Stomach (tissue), 4 donors: Measurements from ENCODE around the gene B3GALT2.

Source experiments
- POLR2A ChIP-seq, 4 donors: fragments of 450-650 bp; IDR thresholded peaks; one replicate each; pipeline ENCODE4 v1.6.1; 2016; ENCODE audit warnings: antibody characterized with exemption in 4 of 4, control low read depth in 2 of 4, mild to moderate bottlenecking in 1 of 4, moderate library complexity in 1 of 4
- TF ChIP-seq, protein P1 (sequence below), 7 experiments: fragments of 450-650 bp in 4 of 7; fragments of 200-600 bp in 3 of 7; sonication (generic) in 3 of 7; IDR thresholded peaks; one replicate each; pipeline ENCODE4 v1.5.1; 2016 to 2019; ENCODE audit warnings: antibody characterized with exemption in 7 of 7, control low read depth in 2 of 7, mild to moderate bottlenecking in 1 of 7

DNA sequence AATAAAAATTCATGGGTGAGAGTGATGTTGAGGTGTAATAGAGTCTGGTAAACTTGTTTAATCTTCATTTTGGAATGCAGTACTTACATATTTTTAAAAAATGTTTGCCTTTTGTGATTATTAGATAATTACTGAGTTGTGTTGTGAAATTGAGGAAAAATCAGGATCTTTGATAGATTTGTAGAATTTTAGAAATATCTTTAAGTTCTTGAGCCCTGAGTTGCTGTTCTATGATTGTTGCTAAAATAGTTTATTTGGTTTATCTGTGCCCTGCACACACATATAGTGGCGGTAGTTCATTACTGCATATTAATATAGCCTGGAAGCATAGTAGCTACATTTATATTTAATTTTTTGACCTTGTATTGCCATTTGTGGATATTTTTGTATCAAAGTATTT is 1.6 kb downstream of the B3GALT2 start:
- TF ChIP-seq POLR2A (IDR thresholded peaks at IDR 0.05), result no peak
- TF ChIP-seq, protein P1, sequence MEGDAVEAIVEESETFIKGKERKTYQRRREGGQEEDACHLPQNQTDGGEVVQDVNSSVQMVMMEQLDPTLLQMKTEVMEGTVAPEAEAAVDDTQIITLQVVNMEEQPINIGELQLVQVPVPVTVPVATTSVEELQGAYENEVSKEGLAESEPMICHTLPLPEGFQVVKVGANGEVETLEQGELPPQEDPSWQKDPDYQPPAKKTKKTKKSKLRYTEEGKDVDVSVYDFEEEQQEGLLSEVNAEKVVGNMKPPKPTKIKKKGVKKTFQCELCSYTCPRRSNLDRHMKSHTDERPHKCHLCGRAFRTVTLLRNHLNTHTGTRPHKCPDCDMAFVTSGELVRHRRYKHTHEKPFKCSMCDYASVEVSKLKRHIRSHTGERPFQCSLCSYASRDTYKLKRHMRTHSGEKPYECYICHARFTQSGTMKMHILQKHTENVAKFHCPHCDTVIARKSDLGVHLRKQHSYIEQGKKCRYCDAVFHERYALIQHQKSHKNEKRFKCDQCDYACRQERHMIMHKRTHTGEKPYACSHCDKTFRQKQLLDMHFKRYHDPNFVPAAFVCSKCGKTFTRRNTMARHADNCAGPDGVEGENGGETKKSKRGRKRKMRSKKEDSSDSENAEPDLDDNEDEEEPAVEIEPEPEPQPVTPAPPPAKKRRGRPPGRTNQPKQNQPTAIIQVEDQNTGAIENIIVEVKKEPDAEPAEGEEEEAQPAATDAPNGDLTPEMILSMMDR (IDR thresholded peaks at IDR 0.05), result no peak
